NCI-H1092 treated with DMSO at 0.1 percent for 48 hours (cell line): ENCODE results near the gene FBXW10.
"Not testable (repeated sequence)": the region's sequence is repeated elsewhere in the genome, so short reads cannot be mapped to it uniquely, and the experiment has no call there.

Experiments used
- DNase-seq: peaks from one replicate; lab custom pipeline; 2025; lab: John Stamatoyannopoulos, UW

The FBXW10 gene, protein sequence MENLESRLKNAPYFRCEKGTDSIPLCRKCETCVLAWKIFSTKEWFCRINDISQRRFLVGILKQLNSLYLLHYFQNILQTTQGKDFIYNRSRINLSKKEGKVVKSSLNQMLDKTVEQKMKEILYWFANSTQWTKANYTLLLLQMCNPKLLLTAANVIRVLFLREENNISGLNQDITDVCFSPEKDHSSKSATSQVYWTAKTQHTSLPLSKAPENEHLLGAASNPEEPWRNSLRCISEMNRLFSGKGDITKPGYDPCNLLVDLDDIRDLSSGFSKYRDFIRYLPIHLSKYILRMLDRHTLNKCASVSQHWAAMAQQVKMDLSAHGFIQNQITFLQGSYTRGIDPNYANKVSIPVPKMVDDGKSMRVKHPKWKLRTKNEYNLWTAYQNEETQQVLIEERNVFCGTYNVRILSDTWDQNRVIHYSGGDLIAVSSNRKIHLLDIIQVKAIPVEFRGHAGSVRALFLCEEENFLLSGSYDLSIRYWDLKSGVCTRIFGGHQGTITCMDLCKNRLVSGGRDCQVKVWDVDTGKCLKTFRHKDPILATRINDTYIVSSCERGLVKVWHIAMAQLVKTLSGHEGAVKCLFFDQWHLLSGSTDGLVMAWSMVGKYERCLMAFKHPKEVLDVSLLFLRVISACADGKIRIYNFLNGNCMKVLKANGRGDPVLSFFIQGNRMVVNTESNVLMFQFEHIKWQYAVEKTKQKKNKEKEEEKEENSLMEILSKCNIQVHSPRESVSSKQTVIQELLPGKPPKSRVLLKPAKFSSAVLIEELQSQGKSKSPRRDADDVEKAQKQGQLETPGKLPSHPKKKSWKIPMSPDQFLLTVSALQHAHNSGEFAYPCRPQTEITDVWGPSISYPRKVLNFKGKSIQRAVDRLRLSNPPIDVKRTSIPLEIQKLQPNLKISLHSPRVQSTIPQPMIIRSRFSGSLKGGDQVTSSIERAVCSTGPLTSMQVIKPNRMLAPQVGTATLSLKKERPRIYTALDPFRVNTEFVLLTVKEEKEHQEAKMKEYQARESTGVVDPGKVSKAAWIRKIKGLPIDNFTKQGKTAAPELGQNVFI

DNA sequence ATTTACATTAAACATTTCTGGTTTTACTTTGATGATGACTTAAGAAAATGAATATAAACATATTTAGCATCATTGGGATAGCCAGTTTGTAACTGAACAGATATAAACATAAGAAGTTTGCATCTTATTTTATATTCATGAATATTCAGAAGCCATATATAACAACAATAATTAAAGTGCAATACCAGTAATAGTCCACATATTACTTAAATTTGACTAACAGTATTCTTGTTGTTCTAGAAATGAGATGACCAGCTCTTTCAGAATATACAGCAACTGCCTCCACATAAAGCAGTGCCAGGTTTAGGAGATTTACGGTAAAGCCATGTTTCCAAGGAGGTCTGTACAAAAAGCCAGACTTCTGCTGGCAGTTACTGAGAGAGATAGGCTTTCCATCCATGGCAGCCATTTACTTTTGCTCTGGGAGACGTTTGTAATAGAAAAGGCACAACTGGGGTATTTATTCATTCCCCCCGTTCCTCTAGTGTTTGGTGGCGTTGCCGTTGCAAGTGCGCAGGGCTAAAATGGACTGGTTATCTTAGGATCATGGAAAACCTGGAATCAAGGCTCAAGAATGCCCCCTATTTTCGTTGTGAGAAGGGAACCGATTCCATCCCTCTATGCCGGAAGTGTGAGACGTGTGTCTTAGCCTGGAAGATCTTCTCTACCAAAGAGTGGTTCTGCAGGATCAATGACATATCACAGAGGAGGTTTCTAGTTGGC is at the start of gene FBXW10:
FBXW10 (plus strand) TSS at position 356 of the 723 bp plus-strand sequence; CDS start at position 547, 191 bp downstream.
- DNase-seq = not testable (repeated sequence)

DNA sequence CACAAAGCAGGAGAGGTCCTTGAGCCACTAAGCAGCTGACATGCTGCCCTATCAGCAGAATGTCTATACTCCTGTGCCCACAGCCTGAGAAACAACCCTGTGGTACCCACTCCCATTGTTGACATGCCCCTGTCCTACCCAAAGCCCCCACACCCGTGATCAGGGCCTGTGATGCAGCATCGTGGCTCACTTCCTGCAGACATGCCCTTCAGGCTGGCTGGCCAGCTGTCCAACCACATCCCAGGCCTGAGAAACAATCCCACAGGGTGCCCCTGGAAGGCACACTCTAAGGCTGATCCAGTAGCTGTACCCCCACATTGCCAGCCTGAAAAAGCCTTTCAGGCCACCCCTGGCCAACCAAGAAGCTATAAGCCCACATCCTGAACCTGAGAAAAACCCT is 48.7 kb upstream of the FBXW10 start:
- DNase-seq = not testable (repeated sequence)

DNA sequence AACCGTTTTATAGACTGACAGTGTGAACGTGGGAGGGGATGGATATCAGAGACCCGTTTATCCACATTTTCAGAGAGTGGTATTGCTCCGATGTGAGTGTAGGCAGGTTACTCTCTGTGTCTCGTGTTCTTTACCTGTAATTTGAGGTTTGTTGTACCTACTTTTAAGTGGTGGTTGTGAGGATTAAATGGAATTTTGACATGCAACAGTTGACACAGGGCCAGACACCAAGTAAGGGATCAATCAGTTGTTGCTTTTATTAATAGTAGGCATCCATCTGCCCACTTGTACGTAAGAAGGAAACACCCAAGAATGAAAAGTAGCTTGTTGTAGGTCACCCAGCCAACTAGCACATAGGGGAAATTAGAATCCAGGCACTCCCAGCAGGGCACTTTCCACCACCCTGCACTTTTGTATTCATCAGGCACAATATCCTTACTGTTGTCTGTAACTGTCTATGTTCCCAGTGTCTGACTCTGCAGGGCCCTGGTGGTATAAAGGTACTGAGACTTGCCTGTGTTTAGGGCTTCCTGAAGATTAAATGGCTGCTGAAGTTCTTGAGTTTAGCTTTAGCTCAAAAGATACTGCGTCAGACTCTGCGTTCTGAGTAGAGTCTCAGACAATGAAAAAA is 45.3 kb upstream of the FBXW10 start:
- not testable (repeated sequence) for DNase-seq

DNA sequence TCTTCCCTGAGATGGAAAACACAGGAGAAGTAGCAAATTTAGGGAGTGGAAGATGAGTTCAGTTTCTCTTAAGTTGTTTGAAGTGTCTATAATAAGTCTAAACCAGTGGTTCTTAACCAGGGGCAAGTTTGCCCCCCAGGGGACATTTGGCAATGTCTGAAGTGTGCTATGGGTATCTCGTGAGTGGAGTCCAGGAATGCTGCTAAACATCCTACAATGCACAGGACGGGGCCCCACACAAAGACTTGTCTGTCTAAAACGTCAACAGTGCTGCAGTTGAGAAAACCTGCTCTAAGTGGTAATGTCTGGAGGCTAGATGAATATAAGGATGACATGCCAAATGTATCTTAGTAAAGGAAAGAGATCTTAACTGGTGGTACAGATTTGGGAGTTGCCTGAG is 37.9 kb upstream of the FBXW10 start:
- not testable (repeated sequence) for DNase-seq

DNA sequence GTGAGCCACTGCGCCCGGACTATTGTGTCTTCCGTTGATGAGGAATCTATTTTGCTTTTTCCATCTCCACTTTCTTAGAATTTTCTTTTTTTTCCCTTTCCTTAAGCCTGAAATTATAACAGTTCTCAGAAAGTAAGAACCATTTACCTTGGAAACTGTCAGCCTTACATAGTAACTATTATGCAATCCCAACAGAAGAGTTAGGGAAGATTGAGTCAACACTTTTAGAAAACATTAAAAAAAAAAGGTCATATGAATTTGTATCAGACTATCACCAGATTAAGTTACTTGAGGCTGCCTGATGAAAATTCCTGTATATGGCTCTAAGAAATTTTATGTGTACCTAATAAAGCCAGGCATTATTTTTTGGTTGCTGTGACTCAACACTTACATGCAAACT is 35.6 kb upstream of the FBXW10 start:
- not testable (repeated sequence) for DNase-seq

DNA sequence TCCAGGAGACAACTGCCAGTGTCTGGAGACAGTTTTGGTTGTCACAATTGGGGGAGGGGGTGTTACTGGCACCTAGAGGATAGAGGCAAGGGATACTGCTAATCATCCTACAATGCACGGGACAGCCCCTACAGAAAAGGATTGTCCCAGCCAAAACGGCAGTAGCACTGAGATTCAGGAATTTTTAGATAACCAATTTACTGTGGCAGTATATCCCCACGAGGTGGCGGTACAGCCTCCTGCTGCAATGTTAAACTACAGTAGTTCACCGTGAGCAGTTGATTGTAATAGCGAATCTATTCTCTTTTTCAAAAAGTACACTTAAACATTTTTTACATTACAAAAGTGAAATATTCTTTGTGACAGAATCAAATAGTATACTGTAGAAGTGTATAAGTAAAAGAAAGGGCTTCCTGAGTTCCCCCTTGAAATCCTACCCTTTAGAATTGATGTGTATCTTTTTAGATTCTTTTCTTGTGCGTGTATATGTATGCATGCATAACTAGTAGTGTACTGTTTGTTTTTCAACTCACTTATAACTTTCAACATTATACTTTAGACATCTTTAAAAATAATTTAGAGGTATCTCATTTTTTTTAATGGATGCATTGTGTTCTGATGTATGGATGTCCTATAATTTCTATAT is 31.4 kb upstream of the FBXW10 start:
- DNase-seq = not testable (repeated sequence)

DNA sequence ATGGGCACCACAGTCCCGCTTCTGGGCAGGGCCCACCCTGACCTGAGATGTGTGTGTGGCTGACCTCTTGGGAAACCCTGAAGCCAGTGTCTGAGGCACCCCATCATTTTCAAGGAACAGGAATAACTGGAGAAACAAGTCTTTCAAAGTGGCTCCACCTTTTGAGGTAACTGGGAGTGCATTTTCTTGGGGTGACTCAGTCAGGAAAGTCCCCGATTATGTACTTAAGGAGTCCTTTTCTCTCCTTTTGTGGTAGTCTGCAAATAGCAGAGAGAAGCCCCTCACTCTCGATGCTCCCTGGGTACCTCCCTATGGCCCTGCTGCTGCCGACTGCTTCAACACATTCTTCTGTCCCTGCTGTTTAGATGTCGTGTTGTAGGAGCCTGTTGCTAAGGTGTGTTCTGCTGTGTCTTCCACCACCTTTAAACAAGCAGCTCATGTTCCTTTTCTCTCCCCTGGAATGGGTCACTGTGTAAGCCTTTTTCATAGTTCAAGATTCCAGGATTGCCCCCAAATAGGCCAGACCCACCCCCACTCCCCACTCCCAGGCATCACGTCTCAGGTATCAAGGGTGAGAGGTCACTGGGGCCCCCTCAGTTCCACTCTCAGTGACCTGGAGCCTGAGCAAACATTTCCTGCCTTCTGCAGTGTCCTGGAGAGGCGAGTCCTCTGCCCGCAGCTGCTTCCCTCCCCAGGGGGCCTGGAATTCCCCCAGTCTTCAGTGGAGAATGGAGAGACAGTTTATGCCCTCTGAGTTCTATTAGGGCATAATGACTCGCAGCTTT is 25.0 kb upstream of the FBXW10 start:
- DNase-seq = not testable (repeated sequence)

DNA sequence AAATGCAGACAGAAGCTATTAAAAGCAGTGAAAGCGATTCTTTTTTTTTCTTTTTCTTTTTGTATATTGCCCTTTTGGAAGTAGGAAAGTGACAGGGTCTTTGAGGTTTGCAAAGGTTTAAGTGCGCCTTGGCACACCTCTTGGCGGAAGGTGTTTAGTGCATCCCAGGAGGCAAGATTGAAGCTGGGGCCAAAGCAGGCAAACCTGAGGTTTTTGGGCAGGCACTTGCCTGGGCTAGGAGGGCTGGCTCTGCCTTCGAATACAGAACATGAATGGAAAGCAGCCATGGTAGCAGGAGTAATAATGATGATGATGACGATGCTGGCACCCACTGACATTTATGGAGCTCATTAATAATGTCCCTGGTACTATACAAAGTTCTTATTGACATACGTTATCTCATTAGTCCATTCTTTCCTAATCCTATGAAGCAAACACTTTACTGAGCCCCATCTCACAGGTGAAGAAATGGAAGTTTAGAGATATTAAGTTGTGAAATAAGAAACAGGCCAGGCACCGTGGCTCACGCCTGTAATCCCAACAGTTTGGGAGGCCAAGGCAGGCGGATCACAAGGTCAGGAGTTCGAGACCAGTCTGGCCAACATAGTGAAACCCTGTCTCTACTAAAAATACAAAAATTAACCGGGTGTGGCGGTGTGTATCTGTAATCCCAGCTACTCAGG is 24.3 kb upstream of the FBXW10 start:
- DNase-seq = not testable (repeated sequence)

DNA sequence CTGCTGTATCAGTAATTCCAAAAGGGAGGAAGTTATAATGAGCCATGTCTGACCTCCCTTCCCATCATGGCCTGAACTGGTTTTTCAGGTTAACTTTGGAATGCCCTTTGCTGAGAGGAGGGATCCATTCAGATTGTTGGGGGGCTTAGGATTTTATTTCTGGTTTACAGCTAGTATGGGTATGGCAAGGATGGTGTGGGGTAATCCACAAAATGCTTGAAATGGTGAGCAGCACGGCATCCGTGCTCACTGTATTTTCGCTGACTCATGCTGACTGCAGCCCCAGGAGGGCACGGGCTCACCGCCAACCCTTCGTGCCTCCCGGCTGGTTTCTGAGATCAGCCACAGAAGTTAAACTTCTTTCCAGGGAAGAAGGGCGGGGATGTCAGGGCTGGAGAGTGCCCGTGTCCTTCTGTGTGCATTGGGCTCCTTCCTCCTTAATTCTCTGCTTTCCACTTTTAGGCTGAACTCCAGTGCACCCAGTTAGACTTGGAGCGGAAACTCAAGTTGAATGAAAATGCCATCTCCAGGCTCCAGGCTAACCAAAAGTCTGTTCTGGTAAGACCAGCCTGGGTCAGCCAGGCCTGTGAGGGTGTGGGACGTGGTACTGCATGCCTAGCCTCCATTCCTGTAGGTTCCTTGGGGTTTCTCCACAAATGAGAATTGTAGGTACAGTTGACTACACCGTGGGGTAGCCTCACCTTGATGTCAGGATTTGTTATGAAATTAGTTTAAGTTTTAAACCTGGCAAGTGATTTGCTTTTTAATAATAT is 21.9 kb upstream of the FBXW10 start:
- DNase-seq = not testable (repeated sequence)

DNA sequence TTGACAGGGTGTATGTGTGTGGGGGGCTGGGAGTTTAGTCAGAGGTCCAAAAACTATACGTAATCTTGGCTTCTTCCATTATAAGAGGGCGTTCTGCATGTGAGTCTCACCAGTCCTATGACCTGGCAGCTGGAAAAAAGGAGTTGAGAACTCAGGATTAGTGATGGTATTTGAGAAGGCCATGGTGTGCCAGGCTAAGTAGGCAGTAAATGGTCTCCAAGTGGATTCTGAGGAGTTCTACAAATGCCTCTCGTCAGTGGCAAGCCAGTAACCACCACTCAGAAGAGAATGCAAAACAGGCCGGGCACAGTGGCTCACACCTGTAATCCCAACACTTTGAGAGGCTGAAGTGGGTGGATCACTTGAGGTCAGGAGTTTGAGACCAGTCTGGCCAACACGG is 21.2 kb upstream of the FBXW10 start:
- not testable (repeated sequence) for DNase-seq

DNA sequence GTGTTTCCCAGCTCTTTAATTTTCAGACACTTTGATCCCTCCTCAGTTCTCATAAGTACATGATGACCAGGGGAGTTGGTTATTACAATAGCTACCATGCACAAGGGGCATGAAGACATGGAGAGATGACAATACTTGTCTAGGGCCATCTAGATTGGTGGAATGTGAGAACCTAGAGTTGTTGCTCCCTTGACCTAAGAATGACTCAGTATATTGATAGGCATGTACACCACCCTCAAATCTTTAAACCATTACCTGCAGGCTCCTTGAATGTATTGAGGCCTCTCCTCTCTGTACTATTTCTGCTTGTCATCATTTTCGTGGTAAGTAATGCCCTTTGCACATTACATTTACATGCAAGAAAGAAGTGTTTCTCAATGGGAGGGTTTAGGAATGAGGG is 20.3 kb upstream of the FBXW10 start:
- not testable (repeated sequence) for DNase-seq

DNA sequence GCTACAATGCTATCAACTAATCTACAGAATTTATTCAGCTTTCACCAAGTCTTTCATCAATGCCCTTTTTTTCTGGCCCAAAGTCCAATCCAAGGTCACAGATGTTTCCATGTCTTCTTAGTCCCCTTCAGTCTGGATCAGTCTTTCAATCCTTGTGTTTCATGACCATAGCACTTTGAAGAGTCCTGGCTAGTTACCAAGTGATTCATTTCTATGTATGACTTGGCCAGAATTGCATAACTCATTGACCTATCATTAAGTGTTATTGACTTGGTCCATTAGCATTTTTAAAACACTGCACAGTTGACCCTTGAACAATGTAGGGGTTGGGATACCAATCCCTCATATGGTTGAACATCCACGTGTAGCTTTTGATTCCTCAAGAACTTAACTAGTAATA is 11.4 kb upstream of the FBXW10 start:
- DNase-seq = not testable (repeated sequence)

DNA sequence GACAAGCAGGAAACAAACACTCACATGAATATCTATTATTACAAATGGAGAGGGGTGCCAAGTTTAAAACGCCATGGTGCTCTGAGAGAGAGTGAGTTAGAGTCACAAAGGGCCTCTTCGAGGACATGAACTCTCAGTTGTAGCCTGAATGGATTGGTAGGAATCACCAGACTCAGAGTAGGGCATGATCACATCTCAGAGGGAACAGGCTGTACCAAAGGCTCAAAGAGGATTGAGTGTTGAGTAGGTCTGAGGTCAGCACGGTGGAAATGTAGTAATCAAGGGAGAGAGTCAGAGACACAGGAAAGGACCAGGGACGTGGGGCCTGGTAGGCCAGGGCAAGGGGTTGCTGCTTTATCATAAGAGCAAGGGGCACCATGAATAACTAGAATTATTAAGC is 10.5 kb upstream of the FBXW10 start:
- DNase-seq = not testable (repeated sequence)

DNA sequence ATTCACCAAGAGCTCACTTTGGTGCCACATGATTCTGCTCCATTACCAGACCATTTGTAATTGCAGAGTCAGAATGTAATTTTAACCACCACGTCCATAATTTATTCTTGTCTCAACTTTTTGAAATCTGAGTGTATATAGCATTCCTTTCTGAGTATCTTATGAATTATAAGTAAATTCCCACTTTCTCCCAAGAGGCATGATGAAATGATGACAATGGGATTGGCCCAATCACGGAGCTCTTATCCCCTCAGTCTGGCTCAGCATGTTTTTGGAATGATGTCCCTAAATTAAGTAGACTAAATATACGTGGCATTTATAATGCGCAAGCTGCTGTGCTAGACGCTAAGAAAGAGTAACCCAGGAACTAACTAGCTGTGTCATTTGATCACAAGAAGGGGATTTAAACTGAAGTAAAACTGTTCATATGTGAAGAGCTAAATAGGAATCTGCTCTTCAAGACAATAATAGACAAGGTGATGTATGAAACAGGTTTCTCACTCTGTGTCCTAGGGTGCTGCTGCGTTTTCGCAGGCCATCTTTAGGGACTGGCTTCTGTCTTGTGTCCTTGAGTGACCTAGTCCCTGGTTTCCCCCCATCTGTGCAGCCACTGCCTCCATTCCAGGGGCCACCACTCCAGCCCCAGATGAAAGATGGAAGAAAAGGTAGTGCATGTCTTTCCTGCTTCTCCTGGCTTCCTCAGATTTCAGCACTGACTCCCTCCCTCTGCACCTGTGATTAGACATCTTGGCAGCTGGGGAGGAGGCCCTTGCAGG is 4.0 kb upstream of the FBXW10 start:
- DNase-seq = not testable (repeated sequence)

DNA sequence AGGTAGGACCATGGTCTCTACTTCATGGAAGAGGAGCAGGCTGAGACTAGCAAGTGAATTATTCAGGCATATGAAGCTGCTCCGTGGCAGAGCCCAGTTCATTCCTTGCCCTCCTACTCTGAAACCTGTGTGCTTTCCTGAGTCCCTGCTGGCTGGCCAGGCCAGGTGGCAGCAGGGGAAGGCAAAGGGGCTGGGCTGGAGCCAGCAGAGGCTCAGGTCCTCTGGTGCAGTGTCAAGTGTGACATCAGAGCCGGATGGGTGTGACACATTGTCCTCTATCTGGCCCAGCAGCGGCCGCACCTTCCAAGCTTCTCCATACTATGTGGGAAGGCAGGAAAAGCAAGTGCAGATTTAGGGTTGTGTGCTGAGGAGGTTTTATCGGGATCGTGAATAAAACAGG is 2.6 kb upstream of the FBXW10 start:
- DNase-seq = not testable (repeated sequence)

DNA sequence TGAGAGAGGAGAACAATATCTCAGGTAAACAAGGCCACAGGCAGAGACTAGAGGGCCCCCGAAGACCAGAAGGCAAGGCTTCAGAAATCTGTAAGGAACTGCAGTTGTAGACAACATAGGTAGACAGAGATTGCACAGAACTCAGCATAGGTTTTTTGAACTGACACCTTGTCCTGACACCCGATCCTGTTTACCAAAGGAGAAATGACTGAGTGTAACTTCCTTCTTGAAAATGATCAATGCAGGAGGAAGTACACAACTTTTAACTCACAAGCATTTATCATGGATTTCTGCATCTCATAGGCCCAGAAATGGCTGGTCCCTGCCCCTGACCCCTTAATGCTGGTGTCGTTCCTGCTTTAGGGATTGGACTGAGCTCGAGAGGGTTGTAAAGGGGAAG is 872 bp downstream of the FBXW10 start:
- DNase-seq = not testable (repeated sequence)

DNA sequence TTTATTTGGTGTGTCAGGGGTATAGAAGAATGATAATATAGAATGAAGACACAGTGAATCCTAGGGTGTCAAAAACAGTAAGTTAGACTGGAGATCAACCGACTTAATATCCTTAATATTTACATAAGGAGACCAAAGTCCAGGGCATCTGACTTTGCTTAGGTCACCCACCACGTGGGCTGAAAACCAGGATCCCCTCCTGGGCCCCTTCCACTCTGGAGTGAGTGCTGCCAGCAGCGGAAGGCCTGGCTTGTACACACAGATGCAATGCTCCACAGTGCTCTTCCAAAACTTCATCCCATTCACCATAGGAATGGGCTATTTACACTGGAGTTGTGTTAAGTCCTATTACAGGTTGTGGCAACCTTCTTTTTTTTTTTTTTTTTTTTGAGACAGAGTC is 2.7 kb downstream of the FBXW10 start:
- DNase-seq = not testable (repeated sequence)

DNA sequence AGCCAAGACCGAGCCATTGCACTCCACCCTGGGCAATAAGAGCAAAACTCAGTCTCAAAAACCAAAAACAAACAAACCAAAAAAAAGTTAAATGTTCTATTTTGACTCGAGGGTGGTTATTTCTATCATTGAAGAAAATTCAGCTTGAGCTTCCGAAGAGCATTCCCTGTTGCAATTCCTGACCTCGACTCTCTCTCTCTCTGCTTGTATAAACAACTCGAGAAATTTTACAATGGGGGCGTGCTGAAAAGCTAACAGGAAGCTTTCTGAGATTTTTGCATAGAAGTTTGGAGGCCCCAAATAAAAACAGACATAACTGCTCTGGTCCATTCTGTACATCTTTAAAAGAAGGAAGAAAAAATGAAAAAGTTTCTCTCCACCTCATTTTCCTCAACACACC is 3.6 kb downstream of the FBXW10 start:
- DNase-seq = not testable (repeated sequence)
